ENCODE measurements around the gene TP53TG5. TPM values are rescaled to one million over a fixed set of nuclear protein-coding genes. Genes with fewer than 3 reads are reported as not detected.

The TP53TG5 gene
- polyA plus RNA-seq, 1 donor (not counting 4 experiments of a cell fraction or from before 2014, with no cell fraction given) = not detected

GRCh38 chr20:45377269-45377668 lies 856 bp downstream of the TP53TG5 start:
- DNase-seq (ENCODE audit: low read depth, low spot score) = no peak
- Histone ChIP-seq H3K9ac (ENCODE audit: control insufficient read depth, extremely low read depth, insufficient read depth, low read length) (no peak overlapping the region), H3K4me3 (ENCODE audit: control insufficient read depth in 2 of 3, extremely low read depth in 1 of 3, insufficient read depth in 2 of 3, low read depth in 1 of 3, low read length in 3 of 3) (no peak overlapping the region), H3K4me1 (ENCODE audit: control insufficient read depth, extremely low read depth, insufficient read depth, low read length) (peaks cover 5% of the 10 kb centered on the region), H3K4me2 (ENCODE audit: control insufficient read depth, extremely low read depth, insufficient read depth, low read depth, low read length) (no peak overlapping the region), H3K27me3 (ENCODE audit: control insufficient read depth, extremely low read depth, insufficient read depth, low read length) (no peaks in the 10 kb centered on the region), H3K9me1 (ENCODE audit: control insufficient read depth, extremely low read depth, insufficient read depth, low read length) (no peaks in the 10 kb centered on the region), H3K27ac (ENCODE audit: control insufficient read depth, insufficient read depth, low read length) (no peak overlapping the region), H4K20me1 (ENCODE audit: control insufficient read depth, extremely low read depth, insufficient read depth, low read length) (no peaks in the 10 kb centered on the region), H3K9me3 (ENCODE audit: control insufficient read depth, low read depth, low read length) (no peaks in the 10 kb centered on the region), H3K79me2 (ENCODE audit: control insufficient read depth, insufficient read depth, low read length) (no peaks in the 10 kb centered on the region), H2AFZ (ENCODE audit: control insufficient read depth, low read length) (no peak overlapping the region), H3K36me3 (ENCODE audit: control insufficient read depth in 2 of 2, extremely low read depth in 1 of 2, insufficient read depth in 2 of 2, low read length in 2 of 2) (peaks cover 0 to 1% of the 10 kb centered on the region in 2 experiments)
- no peak for TF ChIP-seq EZH2 (IDR thresholded peaks at IDR 0.05; ENCODE audit: low read length)
- no peak for TF ChIP-seq CTCF (optimal IDR thresholded peaks at IDR 0.05 in 1 of 3, IDR thresholded peaks at IDR 0.05 in 1 of 3, conservative IDR thresholded peaks at IDR 0.05 in 1 of 3; ENCODE audit: extremely low read depth in 1 of 3, insufficient read depth in 2 of 3, low read length in 3 of 3)
- no peak for FAIRE-seq
- dilution Hi-C loops (cut with MboI; ENCODE audit: extremely low pct_ligation_motif_present, low sequenced_read_pairs) = no loop called here

- Histone ChIP-seq H3K4me3 (ENCODE audit: control insufficient read depth in 2 of 3, extremely low read depth in 1 of 3, insufficient read depth in 2 of 3, low read depth in 1 of 3, low read length in 3 of 3) (no peak overlapping the region), H3K79me2 (ENCODE audit: control insufficient read depth, insufficient read depth, low read length) (no peaks in the 10 kb centered on the region), H3K27ac (ENCODE audit: control insufficient read depth, insufficient read depth, low read length) (no peak overlapping the region), H3K4me2 (ENCODE audit: control insufficient read depth, extremely low read depth, insufficient read depth, low read depth, low read length) (no peak overlapping the region), H3K9me3 (ENCODE audit: control insufficient read depth, low read depth, low read length) (no peaks in the 10 kb centered on the region), H4K20me1 (ENCODE audit: control insufficient read depth, extremely low read depth, insufficient read depth, low read length) (no peaks in the 10 kb centered on the region), H2AFZ (ENCODE audit: control insufficient read depth, low read length) (no peak overlapping the region), H3K27me3 (ENCODE audit: control insufficient read depth, extremely low read depth, insufficient read depth, low read length) (no peaks in the 10 kb centered on the region), H3K9me1 (ENCODE audit: control insufficient read depth, extremely low read depth, insufficient read depth, low read length) (no peaks in the 10 kb centered on the region), H3K36me3 (ENCODE audit: control insufficient read depth in 2 of 2, extremely low read depth in 1 of 2, insufficient read depth in 2 of 2, low read length in 2 of 2) (peaks cover 0 to 1% of the 10 kb centered on the region in 2 experiments), H3K4me1 (ENCODE audit: control insufficient read depth, extremely low read depth, insufficient read depth, low read length) (peaks cover 5% of the 10 kb centered on the region), H3K9ac (ENCODE audit: control insufficient read depth, extremely low read depth, insufficient read depth, low read length) (no peak overlapping the region)
- FAIRE-seq (no peak), DNase-seq (ENCODE audit: low read depth, low spot score) (no peak)
- TF ChIP-seq CTCF (optimal IDR thresholded peaks at IDR 0.05 in 1 of 3, IDR thresholded peaks at IDR 0.05 in 1 of 3, conservative IDR thresholded peaks at IDR 0.05 in 1 of 3; ENCODE audit: extremely low read depth in 1 of 3, insufficient read depth in 2 of 3, low read length in 3 of 3) = no peak
- no peak for TF ChIP-seq EZH2 (IDR thresholded peaks at IDR 0.05; ENCODE audit: low read length)
- dilution Hi-C loops (cut with MboI; ENCODE audit: extremely low pct_ligation_motif_present, low sequenced_read_pairs) = no loop called here
These were observed 3.2 kb downstream of the TP53TG5 start for GRCh38 chr20:45374966-45375365.

Data from keratinocyte (primary cell).